GM20000 (cell line): Measurements from ENCODE around the gene WBP1.
"Not testable (repeated sequence)": the region's sequence is repeated elsewhere in the genome, so short reads cannot be mapped to it uniquely, and the experiment has no call there.

Experiments used
- DNase-seq: peaks from one replicate; pipeline ENCODE4 v3.0.0; 2012; ENCODE audit warnings: low spot score
- TF ChIP-seq, protein P1 (sequence below): IDR thresholded peaks from 2 replicates; pipeline ENCODE4 v1.5.1; 2012; ENCODE audit warnings: mild to moderate bottlenecking, control low read depth; ENCODE audit errors: extremely low read depth, missing control alignments

Gene WBP1

DNA sequence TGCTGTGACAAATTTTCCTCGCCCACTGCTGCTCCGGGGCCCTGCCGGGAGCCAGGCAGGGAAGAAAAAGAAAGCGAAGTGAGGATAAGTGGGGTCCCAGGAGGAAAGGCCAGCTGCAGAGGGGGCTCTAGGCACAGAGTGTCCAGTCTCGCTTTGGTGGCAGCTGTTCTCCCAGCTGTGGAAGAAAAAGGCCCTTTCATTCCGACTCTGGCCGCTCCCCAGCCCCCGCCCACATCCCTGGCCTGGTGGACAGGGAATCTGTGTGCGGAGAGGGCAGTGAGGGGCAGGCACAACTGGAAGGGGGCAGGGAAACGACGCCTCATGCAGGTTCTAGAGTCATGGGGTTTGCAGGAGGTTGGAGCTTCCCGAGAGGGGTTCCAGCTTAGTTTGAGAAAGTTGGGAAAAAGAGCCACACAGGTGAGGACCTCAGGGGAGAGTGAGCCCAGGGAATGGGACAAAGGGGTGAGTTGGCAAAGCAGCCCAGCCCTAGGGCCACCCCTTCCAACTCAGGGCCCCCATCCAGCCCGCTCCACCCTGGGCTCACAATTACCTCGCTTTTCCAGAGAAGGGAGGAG lies 18.3 kb upstream of the WBP1 start:
- DNase-seq = no peak
- TF ChIP-seq, protein P1, sequence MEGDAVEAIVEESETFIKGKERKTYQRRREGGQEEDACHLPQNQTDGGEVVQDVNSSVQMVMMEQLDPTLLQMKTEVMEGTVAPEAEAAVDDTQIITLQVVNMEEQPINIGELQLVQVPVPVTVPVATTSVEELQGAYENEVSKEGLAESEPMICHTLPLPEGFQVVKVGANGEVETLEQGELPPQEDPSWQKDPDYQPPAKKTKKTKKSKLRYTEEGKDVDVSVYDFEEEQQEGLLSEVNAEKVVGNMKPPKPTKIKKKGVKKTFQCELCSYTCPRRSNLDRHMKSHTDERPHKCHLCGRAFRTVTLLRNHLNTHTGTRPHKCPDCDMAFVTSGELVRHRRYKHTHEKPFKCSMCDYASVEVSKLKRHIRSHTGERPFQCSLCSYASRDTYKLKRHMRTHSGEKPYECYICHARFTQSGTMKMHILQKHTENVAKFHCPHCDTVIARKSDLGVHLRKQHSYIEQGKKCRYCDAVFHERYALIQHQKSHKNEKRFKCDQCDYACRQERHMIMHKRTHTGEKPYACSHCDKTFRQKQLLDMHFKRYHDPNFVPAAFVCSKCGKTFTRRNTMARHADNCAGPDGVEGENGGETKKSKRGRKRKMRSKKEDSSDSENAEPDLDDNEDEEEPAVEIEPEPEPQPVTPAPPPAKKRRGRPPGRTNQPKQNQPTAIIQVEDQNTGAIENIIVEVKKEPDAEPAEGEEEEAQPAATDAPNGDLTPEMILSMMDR = no peak

DNA sequence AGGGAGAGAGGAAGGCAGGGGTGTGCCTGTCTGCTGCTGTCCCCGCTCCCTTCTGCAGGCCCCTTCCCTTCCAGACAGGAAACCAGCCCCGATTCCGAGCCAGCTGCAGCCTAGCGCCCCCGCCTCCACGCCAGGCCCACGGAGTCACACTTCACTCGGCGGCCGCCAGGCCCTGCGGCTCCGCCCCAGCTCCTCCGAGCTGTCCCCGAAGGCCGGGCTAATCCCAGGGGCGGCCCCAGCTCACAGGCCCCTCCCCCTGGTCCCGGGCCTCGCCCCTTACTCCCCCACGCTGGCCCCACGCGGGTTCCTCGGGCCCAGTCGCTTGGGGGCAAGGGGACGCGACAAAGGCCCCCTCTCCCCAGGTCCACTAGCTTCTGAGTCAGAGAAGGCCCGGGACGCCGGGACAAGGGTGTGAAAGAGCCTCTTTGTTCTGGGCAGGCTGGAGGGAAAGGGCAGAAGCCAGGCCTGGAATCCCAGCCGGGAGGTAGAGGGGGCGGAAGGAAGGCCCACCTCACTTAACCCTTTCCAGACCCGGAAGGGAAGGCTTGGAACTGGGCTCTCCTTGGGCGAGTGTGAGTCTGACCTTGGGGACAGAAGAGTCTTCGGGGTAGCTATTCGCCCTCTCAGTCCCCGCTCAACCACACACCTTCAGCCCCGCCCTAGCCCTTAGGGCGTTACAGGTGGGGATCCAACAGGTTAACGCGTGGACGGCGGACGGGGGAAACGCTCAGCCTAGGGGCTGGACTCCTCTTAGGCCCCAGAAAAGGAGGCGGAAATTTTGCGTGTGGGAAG lies 17.7 kb upstream of the WBP1 start:
- TF ChIP-seq, protein P1 = no peak
- peak; percentile 98 for DNase-seq

DNA sequence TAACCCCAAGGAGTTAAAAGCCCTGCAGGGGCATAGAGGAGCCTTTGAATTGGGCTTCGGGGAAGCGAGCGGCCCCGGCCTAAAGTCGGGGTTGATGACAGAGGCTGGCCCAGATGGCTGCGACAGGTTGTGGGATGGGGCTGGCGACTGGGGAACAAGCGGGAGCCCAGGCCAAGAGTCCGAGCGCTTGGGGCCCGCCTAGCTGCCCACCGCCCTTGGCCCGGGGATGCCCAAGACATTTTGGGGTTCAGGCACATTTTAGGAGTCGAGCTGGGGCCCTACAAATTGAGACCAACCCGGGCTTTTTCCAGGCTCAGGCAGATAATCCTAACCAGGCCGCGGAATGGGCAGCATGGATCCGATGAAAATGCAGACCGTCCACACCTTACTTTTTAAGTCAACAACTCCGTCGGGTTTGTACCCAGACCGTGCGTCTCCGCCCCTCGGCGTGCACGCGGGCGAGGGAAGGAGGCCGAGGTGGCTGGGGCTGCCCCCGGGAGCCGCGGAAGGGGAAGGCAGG lies 17.0 kb upstream of the WBP1 start:
- TF ChIP-seq, protein P1 = no peak
- DNase-seq = no peak

DNA sequence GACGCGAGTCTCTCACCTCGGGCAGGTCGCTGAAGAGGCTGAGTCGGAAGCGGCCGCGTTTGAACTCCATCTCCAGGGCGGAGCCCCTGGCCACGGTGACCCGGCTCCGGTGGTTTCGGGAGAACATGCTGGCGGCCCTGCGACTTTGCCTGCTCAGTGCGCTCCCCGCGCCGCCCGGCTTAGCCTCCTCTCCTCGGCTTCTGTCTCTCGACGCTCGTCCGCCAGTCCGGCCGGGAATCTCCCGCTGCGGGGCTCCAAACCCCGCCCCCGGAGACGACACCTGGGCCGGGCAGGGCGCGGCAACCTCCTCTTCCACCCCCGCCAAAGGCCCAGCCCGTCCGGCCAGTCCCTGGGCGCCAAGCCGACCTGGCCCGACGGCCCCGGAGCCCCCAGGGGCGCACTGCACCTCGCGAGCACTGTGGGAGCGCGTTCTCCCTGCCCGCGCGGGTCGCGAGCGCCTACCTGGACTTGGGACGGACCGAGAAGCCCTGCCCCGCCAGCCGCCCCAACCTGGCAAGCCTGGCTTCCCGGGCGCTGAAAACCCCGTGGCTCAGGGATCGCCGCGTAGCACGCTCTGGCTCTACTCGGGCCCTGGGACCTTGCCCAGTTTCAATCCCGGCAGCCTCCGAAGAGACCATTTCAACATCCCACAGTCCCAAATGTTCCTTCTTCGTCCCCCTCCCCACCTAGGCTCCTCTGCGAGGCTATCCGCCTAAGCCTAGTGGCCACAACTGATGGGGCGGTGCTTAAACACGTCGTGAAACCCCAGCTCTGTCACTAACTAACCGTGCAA lies 16.4 kb upstream of the WBP1 start, which contains the start of gene RTKN:
RTKN (minus strand) TSS at position 248 of the 793 bp plus-strand sequence; CDS start at position 127, 121 bp downstream.
- DNase-seq = peak; percentile 81
- TF ChIP-seq, protein P1 = no peak

DNA sequence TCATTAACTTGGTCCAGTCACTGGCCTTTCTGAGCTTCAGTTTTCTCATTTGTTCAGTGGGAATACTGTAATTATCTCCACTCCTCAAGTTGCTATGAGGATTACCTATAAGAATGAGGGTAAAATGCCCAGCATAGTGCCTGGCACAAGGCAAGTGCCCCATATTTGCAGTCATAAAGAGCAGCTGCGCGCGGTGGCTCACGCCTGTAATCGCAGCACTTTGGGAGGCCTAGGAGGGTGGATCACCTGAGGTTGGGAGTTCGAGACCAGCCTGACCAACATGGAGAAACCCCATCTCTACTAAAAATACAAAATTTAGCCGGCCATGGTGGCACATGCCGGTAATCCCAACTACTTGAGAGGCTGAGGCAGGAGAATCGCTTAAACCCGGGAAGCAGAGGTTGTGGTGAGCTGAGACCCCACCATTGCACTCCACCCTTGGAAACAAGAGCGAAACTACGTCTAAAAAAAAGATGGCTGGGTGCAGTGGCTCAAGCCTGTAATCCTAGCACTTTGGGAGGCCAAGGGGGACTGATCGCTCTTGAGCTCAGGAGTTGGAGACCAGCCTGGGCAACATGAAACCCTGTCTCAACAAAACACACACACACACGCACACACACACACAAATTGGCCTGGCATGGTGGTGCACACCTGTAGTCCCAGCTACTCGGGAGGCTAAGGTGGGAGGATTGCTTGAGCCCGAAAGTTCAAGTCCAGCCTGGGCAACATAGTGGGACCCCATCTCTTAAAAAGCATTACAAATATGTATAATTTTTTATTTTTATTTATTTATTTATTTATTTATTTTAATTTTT lies 15.5 kb upstream of the WBP1 start:
- DNase-seq = not testable (repeated sequence)

DNA sequence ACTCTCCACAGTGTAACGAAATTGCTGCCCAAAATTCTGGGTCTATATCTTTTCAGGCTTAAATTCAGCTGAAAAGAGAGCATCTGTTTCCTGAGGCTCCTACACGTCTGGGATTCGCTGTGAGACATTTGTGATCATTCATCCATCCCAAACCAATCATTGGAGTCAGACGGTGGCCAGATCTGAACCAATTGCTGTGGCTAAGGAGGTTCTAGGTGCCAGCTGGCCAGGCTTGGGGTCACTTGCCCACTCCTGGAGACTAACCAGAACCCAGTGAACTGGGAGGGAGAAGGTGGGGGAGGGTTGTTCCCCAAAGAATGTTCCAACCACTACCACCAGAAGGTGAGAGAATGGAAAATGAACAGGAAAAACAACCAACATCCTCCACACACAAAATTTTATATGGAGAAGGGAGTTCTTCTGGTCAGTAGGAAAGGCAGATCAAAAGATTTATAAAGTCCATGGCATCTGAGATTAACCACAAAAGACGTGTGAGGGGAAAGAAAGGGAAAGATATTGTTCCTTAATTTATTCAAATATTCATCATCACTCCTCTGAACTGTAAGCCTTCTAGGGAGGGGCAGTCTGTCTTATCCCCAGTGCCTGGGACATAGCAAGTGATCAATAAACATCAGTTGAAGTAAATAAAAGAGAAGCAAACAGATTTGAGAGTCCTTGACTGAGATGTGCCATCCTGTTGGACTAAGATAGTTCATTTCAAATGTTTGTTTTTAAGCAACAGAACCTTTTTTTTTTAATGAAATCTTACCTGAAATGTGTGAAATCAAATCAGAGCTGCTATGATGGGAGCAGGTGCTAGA lies 13.5 kb upstream of the WBP1 start:
- no peak for DNase-seq
- TF ChIP-seq, protein P1 = no peak
